Nephron progenitor cell (in vitro differentiated cells): Measurements from ENCODE around the gene ATP1A4.

Source experiments
- DNase-seq: peaks from one replicate; pipeline ENCODE4 v3.0.0; 2021
- H3K27ac Mint-ChIP-seq: 2 replicates; pipeline ENCODE4 v1.8.0; 2021; ENCODE audit warnings: mild to moderate bottlenecking, moderate library complexity, mixed read lengths
- H3K27me3 Mint-ChIP-seq: 2 replicates; pipeline ENCODE4 v1.8.0; 2021; ENCODE audit warnings: mild to moderate bottlenecking, low read depth, mixed read lengths; ENCODE audit not compliant: poor library complexity
- H3K36me3 Mint-ChIP-seq: 2 replicates; pipeline ENCODE4 v1.8.0; 2021; ENCODE audit warnings: low read depth, mixed read lengths
- H3K4me1 Mint-ChIP-seq: 2 replicates; pipeline ENCODE4 v1.8.0; 2021; ENCODE audit warnings: mixed read lengths
- H3K4me3 Mint-ChIP-seq: 2 replicates; pipeline ENCODE4 v1.8.0; 2021; ENCODE audit warnings: mild to moderate bottlenecking, moderate library complexity, mixed read lengths
- H3K9me3 Mint-ChIP-seq: 2 replicates; pipeline ENCODE4 v1.8.0; 2021; ENCODE audit warnings: mild to moderate bottlenecking, moderate library complexity, mixed read lengths
- TF ChIP-seq, protein P1 (sequence below): fragments of 200-600 bp; sonication (generic); IDR thresholded peaks from 2 replicates; pipeline ENCODE4 v1.5.0; 2021; ENCODE audit warnings: antibody characterized with exemption

ATP1A4 gene

DNA sequence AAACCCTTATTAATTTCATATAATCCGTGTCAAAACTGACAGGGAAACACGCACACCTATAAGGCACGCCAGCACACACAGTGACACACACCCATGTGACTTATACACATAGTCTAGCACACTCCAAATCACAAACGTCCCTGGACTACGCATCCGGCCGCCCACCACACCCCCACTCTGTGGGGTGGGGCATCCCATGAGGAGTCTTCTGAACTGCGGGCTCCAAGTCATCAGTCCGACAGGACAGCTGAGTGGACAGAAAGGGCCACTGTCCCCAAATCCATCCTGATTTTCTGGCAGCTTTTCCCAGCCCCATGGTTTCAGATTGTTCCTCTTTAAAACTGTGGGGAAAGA is 54.6 kb downstream of the ATP1A4 start:
- peaks cover 59% of the 10 kb centered on the region for H3K4me1 Mint-ChIP-seq
- peak overlapping the region; percentile 90 for H3K4me3 Mint-ChIP-seq
- peak overlapping the region; percentile 23 for H3K27ac Mint-ChIP-seq
- no peaks in the 10 kb centered on the region for H3K36me3 Mint-ChIP-seq
- TF ChIP-seq, protein P1, sequence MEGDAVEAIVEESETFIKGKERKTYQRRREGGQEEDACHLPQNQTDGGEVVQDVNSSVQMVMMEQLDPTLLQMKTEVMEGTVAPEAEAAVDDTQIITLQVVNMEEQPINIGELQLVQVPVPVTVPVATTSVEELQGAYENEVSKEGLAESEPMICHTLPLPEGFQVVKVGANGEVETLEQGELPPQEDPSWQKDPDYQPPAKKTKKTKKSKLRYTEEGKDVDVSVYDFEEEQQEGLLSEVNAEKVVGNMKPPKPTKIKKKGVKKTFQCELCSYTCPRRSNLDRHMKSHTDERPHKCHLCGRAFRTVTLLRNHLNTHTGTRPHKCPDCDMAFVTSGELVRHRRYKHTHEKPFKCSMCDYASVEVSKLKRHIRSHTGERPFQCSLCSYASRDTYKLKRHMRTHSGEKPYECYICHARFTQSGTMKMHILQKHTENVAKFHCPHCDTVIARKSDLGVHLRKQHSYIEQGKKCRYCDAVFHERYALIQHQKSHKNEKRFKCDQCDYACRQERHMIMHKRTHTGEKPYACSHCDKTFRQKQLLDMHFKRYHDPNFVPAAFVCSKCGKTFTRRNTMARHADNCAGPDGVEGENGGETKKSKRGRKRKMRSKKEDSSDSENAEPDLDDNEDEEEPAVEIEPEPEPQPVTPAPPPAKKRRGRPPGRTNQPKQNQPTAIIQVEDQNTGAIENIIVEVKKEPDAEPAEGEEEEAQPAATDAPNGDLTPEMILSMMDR, result no peak
- H3K9me3 Mint-ChIP-seq, result no peaks in the 10 kb centered on the region
- DNase-seq, result no peak
- H3K27me3 Mint-ChIP-seq, result peaks cover 5% of the 10 kb centered on the region

DNA sequence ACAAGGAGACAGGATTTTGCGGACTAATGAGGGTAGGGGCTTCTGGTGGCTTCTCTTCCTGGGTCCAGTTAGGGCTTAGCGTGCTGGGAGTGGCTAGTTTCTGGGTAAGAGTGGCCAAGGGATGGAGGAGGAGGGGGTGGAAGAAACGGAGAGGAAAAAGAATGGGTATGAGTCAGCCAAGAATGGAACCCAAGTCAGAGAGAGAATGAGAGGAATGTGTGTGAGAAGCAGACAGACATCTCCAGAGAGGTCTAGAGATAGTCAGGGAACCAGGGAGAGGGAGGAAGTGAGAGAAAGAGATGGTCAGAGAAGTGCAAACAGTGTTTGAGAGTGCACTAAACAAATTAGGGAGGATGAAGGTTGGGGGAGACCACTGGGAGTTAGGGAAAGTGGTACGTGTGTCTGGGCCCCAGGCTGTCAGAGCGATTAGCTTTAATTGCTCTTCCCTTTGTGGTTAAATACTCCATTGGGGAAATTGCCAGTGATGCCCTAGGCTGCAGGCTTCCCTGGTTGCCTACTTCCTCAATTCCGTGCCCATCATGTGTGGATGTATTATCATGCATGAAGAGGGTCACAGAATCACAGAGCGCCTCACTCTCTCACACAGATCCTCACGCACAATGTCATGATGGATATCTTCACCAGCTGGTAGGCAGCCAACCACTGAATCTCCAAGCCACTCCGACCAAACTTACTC is 55.2 kb downstream of the ATP1A4 start:
- Mint-ChIP-seq H3K27me3 (peaks cover 5% of the 10 kb centered on the region), H3K4me3 (peak overlapping the region; percentile 90), H3K9me3 (no peaks in the 10 kb centered on the region), H3K36me3 (peaks cover 5% of the 10 kb centered on the region), H3K4me1 (peaks cover 63% of the 10 kb centered on the region), H3K27ac (no peak overlapping the region)
- DNase-seq, result no peak
- TF ChIP-seq, protein P1, result no peak

DNA sequence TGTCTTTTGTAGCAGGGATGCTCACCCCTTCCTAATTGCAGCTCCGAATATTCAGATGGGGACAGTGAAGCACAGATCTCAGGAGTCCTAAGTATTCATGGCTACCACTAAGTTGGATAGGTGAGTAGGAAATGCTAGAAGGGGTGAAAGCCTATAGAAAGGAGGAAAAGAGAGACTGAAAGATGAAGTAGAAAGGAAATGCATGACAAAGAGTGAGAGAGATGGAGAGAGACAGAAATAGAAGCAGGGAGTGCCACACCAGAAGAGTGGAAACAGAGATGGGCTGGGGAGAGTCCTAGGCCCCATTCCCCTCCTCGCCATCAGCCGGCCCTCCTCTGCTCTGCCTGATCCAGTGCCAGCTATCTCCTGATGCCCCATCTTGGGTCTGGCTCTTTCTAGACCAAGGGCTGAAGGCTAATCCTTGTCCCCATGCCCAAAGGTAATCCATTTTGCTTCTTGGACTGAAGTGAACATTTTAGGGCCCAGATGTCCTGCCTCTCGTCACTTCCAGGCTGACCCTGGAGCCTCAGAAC is 55.8 kb downstream of the ATP1A4 start:
- TF ChIP-seq, protein P1, result no peak
- Mint-ChIP-seq H3K27me3 (peaks cover 5% of the 10 kb centered on the region), H3K36me3 (peaks cover 11% of the 10 kb centered on the region), H3K27ac (no peak overlapping the region), H3K4me1 (peaks cover 65% of the 10 kb centered on the region), H3K9me3 (no peaks in the 10 kb centered on the region), H3K4me3 (peak overlapping the region; percentile 90)
- no peak for DNase-seq

DNA sequence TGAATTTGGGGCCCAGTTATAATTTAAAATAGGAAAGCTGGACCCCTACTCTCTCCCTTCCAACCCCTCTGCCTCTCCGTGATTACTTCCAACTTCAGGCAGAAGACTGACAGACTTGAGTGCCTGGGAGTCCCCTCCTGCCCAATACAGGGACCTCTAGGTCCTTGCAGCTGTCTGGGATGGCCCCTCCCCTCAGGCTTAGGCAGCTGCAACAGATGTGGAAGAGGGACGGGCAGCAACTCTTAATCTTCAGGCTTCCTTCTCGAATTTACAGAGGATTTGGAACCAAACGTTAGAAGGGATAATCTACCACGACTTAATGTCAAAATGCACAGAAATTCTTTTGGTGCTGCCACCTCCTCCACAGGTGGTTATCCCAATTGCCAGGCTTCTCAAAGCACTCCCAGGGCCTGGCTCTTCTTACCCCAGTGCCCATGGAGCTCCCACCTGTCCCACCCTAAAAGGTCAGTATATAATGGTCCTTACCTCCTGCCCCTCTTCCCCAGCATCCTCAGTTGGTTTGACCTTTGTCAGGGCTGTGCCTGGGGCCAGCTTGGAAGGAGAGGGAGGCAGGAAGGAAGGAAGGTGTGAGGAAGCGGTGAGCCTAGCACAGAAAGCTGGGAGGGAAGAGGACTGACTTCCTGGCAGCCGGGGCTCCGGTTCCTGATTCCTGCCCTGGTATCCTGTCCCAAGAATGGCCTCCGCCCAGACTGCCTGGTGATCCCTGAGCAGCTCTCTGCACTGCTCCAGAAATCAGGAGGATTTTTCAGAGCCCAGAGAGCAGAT is 56.6 kb downstream of the ATP1A4 start:
- Mint-ChIP-seq H3K9me3 (no peaks in the 10 kb centered on the region), H3K4me1 (peaks cover 65% of the 10 kb centered on the region), H3K36me3 (peaks cover 17% of the 10 kb centered on the region), H3K27ac (peak overlapping the region; percentile 65), H3K27me3 (peaks cover 3% of the 10 kb centered on the region), H3K4me3 (peak overlapping the region; percentile 44)
- TF ChIP-seq, protein P1, result no peak
- no peak for DNase-seq

DNA sequence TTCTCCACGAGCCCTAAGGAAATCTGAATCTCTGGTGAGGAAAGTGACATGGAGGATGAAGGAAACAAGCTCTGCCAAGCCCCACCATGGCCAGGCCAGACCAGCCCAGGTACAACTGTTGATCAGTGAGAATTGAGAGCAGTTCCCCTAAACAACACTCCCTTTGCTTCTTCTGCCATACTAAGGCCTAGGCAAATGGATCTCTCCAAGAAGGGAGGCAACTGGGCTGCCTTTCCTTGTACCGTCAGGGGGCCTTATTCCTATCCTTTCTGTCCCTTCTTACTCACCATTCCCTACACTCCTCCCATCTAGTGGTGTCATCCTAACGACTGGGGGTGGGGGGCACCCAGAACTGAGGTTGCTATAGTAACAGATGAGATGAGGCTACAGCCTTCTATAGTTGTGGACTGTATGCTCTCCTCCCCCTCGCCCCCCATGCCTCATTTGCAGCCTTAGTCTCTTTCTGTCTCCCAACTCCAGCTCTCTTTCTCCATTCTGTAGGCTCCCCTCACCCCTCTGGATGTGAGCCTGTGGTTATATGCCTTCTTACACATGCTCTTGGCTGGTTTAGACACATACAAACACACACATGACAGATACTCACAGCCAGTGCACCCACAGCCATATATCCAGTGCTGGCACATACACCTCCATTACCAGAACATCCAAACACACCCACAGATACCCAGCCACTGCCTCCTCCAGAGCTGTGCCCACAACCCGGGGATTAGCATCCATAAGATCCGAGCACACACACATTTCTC is 57.3 kb downstream of the ATP1A4 start:
- Mint-ChIP-seq H3K27me3 (peaks cover 3% of the 10 kb centered on the region), H3K27ac (peak overlapping the region; percentile 14), H3K4me1 (peaks cover 65% of the 10 kb centered on the region), H3K36me3 (peaks cover 22% of the 10 kb centered on the region), H3K9me3 (no peaks in the 10 kb centered on the region), H3K4me3 (peak overlapping the region; percentile 19)
- no peak for DNase-seq
- TF ChIP-seq, protein P1, result no peak
